H1 (cell line): ENCODE results near the gene OR10J5. TPM values are rescaled to one million over a fixed set of nuclear protein-coding genes. Genes with fewer than 3 reads are reported as not detected.

ENCODE experiments used
- CTCF ChIA-PET: fragments of 300-600 bp; sonication (Branson Sonifier 250); formaldehyde crosslinking; loops from one replicate; lab custom pipeline; 2021; ENCODE audit not compliant: partially characterized antibody; lab: Charles Lee
- POLR2A ChIA-PET: fragments of 300-600 bp; sonication (Branson Sonifier 250); formaldehyde crosslinking; loops from one replicate; lab custom pipeline; 2021; ENCODE audit warnings: inconsistent platforms; ENCODE audit not compliant: partially characterized antibody; lab: Charles Lee
- DNase-seq, 2 experiments: peaks; one replicate each; pipeline versions ENCODE4 v3.0.0 to v3.0.0-alpha.2; 2010 to 2022; ENCODE audit warnings: low spot score in 2 of 2, low read depth in 1 of 2, mixed read lengths in 1 of 2
- FAIRE-seq: peaks from 2 replicates; lab custom pipeline; 2011; peaks lifted over from hg19 to GRCh38; lab: Jason Lieb, UNC
- H2AFZ ChIP-seq: 2 replicates; pipeline ENCODE4 v1.8.1; 2012; ENCODE audit warnings: low read length, inconsistent platforms
- H2AK5ac ChIP-seq: 2 replicates; pipeline ENCODE4 v1.6.1; 2013; ENCODE audit warnings: low read depth, low read length
- H2BK120ac ChIP-seq: replicated peaks from 2 replicates; pipeline ENCODE3; 2013; ENCODE audit warnings: low read depth, low read length, inconsistent platforms
- H2BK12ac ChIP-seq: 2 replicates; pipeline ENCODE4 v1.6.1; 2013; ENCODE audit warnings: low read depth, low read length
- H2BK15ac ChIP-seq: 2 replicates; pipeline ENCODE4 v1.6.1; 2013; ENCODE audit warnings: low read length
- H2BK20ac ChIP-seq: 2 replicates; pipeline ENCODE4 v1.6.1; 2013; ENCODE audit warnings: low read length
- H2BK5ac ChIP-seq: 2 replicates; pipeline ENCODE4 v1.6.1; 2013; ENCODE audit warnings: low read depth, low read length
- H3K14ac ChIP-seq: 2 replicates; pipeline ENCODE4 v1.6.1; 2013; ENCODE audit warnings: inconsistent platforms; ENCODE audit not compliant: insufficient read length
- H3K18ac ChIP-seq: 2 replicates; pipeline ENCODE4 v1.6.1; 2013; ENCODE audit warnings: low read length; ENCODE audit errors: extremely low read depth
- H3K23ac ChIP-seq: 2 replicates; pipeline ENCODE4 v1.6.1; 2013; ENCODE audit warnings: inconsistent platforms; ENCODE audit not compliant: insufficient read length
- H3K23me2 ChIP-seq: 2 replicates; pipeline ENCODE4 v1.6.1; 2013; ENCODE audit warnings: low read depth, low read length
- H3K27ac ChIP-seq: 2 replicates; pipeline ENCODE4 v1.6.1; 2011; ENCODE audit warnings: low read depth, low read length, inconsistent platforms
- H3K27me3 ChIP-seq, 4 experiments: replicated peaks in 1 of 4; 1 replicate in 1 of 4; 2 replicates in 3 of 4; pipeline versions ENCODE4 v1.6.1 to v1.8.1; 2011 to 2013; ENCODE audit warnings: low read length in 3 of 4, mild to moderate bottlenecking in 3 of 4, inconsistent platforms in 2 of 4, mixed read lengths in 2 of 4, moderate library complexity in 1 of 4; ENCODE audit not compliant: control insufficient read depth in 3 of 4, insufficient read depth in 3 of 4; ENCODE audit errors: extremely low read depth in 1 of 4
- H3K36me3 ChIP-seq, 4 experiments: 2 replicates each; pipeline versions ENCODE4 v1.6.1 to v1.8.1; 2011 to 2013; ENCODE audit warnings: mild to moderate bottlenecking in 4 of 4, low read length in 3 of 4, moderate library complexity in 2 of 4, control low read depth in 1 of 4, inconsistent platforms in 1 of 4; ENCODE audit not compliant: insufficient read depth in 4 of 4, control insufficient read depth in 2 of 4
- H3K4ac ChIP-seq: replicated peaks from 2 replicates; pipeline ENCODE3; 2013; ENCODE audit warnings: low read length, low read depth, mixed read lengths, inconsistent platforms; ENCODE audit not compliant: insufficient read length
- H3K4me1 ChIP-seq, 4 experiments: replicated peaks in 1 of 4; 1 replicate in 1 of 4; 2 replicates in 3 of 4; pipeline versions ENCODE4 v1.6.1 to v1.8.1; 2011 to 2013; ENCODE audit warnings: low read length in 3 of 4, inconsistent platforms in 2 of 4, mixed read lengths in 1 of 4; ENCODE audit not compliant: insufficient read depth in 4 of 4, control insufficient read depth in 3 of 4
- H3K4me2 ChIP-seq, 2 experiments: 2 replicates each; pipeline versions ENCODE4 v1.6.1 to v1.8.1; 2011 to 2013; ENCODE audit warnings: low read depth in 2 of 2, low read length in 2 of 2, control low read depth in 1 of 2, inconsistent platforms in 1 of 2, mild to moderate bottlenecking in 1 of 2; ENCODE audit not compliant: insufficient read depth in 1 of 2
- H3K4me3 ChIP-seq, 4 experiments: fragments of 200-600, 300-600 bp in 1 of 4; sonication (generic), shearing (Covaris generic), sonication (Bioruptor Twin) in 1 of 4; 2 replicates each; pipeline versions ENCODE4 v1.5.1 to v1.8.1; 2011 to 2016; ENCODE audit warnings: low read length in 4 of 4, low read depth in 3 of 4, control low read depth in 2 of 4, inconsistent platforms in 2 of 4, mild to moderate bottlenecking in 2 of 4, mixed read lengths in 1 of 4, moderate library complexity in 1 of 4; ENCODE audit not compliant: insufficient read depth in 2 of 4; ENCODE audit errors: extremely low read depth in 1 of 4
- H3K56ac ChIP-seq: replicated peaks from 2 replicates; pipeline ENCODE3; 2013; ENCODE audit warnings: low read depth, mild to moderate bottlenecking, mixed read lengths, low read length, inconsistent platforms; ENCODE audit not compliant: insufficient read length
- H3K79me1 ChIP-seq: 2 replicates; pipeline ENCODE4 v1.6.1; 2013; ENCODE audit warnings: low read depth, low read length, control low read depth
- H3K79me2 ChIP-seq, 2 experiments: 2 replicates each; pipeline versions ENCODE4 v1.6.1 to v1.8.1; 2012 to 2013; ENCODE audit warnings: low read length in 2 of 2, mild to moderate bottlenecking in 2 of 2, inconsistent platforms in 1 of 2; ENCODE audit not compliant: insufficient read depth in 2 of 2, control insufficient read depth in 1 of 2
- H3K9ac ChIP-seq, 4 experiments: replicated peaks in 1 of 4; 1 replicate in 1 of 4; 2 replicates in 3 of 4; pipeline versions ENCODE4 v1.6.1 to v1.8.1; 2011 to 2013; ENCODE audit warnings: low read depth in 3 of 4, low read length in 3 of 4, control low read depth in 2 of 4, mild to moderate bottlenecking in 2 of 4, moderate library complexity in 2 of 4, inconsistent platforms in 1 of 4; ENCODE audit errors: extremely low read depth in 1 of 4
- H3K9me3 ChIP-seq, 2 experiments: 2 replicates each; pipeline versions ENCODE4 v1.6.1 to v1.8.1; 2012 to 2013; ENCODE audit warnings: mild to moderate bottlenecking in 2 of 2, moderate library complexity in 2 of 2, control low read depth in 1 of 2, inconsistent platforms in 1 of 2, low read depth in 1 of 2, low read length in 1 of 2, mixed read lengths in 1 of 2; ENCODE audit not compliant: insufficient read depth in 2 of 2
- H4K20me1 ChIP-seq, 2 experiments: replicated peaks in 1 of 2; 2 replicates each; pipeline versions ENCODE3 to v1.8.1; 2011 to 2013; ENCODE audit warnings: inconsistent platforms in 2 of 2, low read length in 2 of 2, mild to moderate bottlenecking in 1 of 2; ENCODE audit not compliant: insufficient read depth in 2 of 2, control insufficient read depth in 1 of 2
- H4K5ac ChIP-seq: 2 replicates; pipeline ENCODE4 v1.6.1; 2013; ENCODE audit warnings: low read length, low read depth, mixed read lengths, inconsistent platforms; ENCODE audit not compliant: insufficient read length
- H4K8ac ChIP-seq: 2 replicates; pipeline ENCODE4 v1.8.0; 2013; ENCODE audit warnings: mild to moderate bottlenecking, moderate library complexity, low read length, inconsistent platforms; ENCODE audit not compliant: insufficient read depth; ENCODE audit errors: extremely low read depth
- H4K91ac ChIP-seq: replicated peaks from 2 replicates; pipeline ENCODE3; 2013; ENCODE audit warnings: low read length, mixed read lengths, inconsistent platforms; ENCODE audit not compliant: insufficient read length
- CBX8 ChIP-seq: fragments of 300-800, 300-1000 bp; sonication (generic); IDR thresholded peaks from 2 replicates; pipeline ENCODE4 v1.7.1; 2016; ENCODE audit warnings: low read depth, low read length, borderline replicate concordance
- CTBP2 ChIP-seq: IDR thresholded peaks from 2 replicates; pipeline ENCODE4 v1.7.0; 2011; ENCODE audit warnings: borderline replicate concordance, mild to moderate bottlenecking, moderate library complexity, mixed read lengths, low read length; ENCODE audit not compliant: insufficient read depth, insufficient read length
- EP300 ChIP-seq, 2 experiments: IDR thresholded peaks; 1 replicate in 1 of 2; 2 replicates in 1 of 2; pipeline ENCODE4 v1.6.1; 2011 to 2012; ENCODE audit warnings: low read depth in 2 of 2, low read length in 2 of 2, mild to moderate bottlenecking in 2 of 2, borderline replicate concordance in 1 of 2, inconsistent platforms in 1 of 2, moderate library complexity in 1 of 2
- GTF2F1 ChIP-seq: IDR thresholded peaks from 2 replicates; pipeline ENCODE4 v1.6.1; 2012; ENCODE audit warnings: low read depth, low read length, improper control_type of control experiment, borderline replicate concordance
- MAFK ChIP-seq: IDR thresholded peaks from 2 replicates; pipeline ENCODE4 v1.6.1; 2012; ENCODE audit warnings: low read depth, mild to moderate bottlenecking, improper control_type of control experiment, low read length
- NRF1 ChIP-seq: IDR thresholded peaks from 2 replicates; pipeline ENCODE4 v1.6.1; 2011; ENCODE audit warnings: mild to moderate bottlenecking, low read depth, low read length, improper control_type of control experiment
- PHF8 ChIP-seq: fragments of 200-600 bp; sonication (generic); conservative IDR thresholded peaks from 2 replicates; pipeline ENCODE4 v1.7.1; 2012; ENCODE audit warnings: low read depth, mild to moderate bottlenecking, inconsistent platforms, low read length, moderate library complexity
- RAD21 ChIP-seq, 2 experiments: IDR thresholded peaks in 1 of 2; conservative IDR thresholded peaks in 1 of 2; 2 replicates each; pipeline ENCODE4 v1.6.1; 2011; ENCODE audit warnings: low read depth in 2 of 2, low read length in 2 of 2, improper control_type of control experiment in 1 of 2, inconsistent platforms in 1 of 2, mild to moderate bottlenecking in 1 of 2, moderate library complexity in 1 of 2
- RXRA ChIP-seq: IDR thresholded peaks from 2 replicates; pipeline ENCODE4 v1.6.1; 2011; ENCODE audit warnings: low read depth, mild to moderate bottlenecking, low read length, moderate library complexity; ENCODE audit not compliant: insufficient read depth
- SP2 ChIP-seq: IDR thresholded peaks from 2 replicates; pipeline ENCODE4 v1.6.1; 2012; ENCODE audit warnings: mild to moderate bottlenecking, low read length, inconsistent platforms
- TAF7 ChIP-seq: optimal IDR thresholded peaks from 2 replicates; pipeline ENCODE3; 2011; ENCODE audit warnings: low read depth, mild to moderate bottlenecking, inconsistent platforms, low read length, moderate library complexity, borderline replicate concordance
- polyA plus RNA-seq, 7 experiments: library from polyadenylated mRNA; depleted of rRNA in 3 of 7; stranded (reverse) in 5 of 7; unstranded in 2 of 7; fragments of >200 nt in 5 of 7; fragments of 200-250 nt in 2 of 7; gene quantifications; 1 replicate in 5 of 7; 2 replicates in 1 of 7; 4 replicates in 1 of 7; pipeline versions ENCODE4 v1.2.1 to v1.2.3, GENCODE V29; 2011 to 2013; ENCODE audit warnings: missing spikeins in 2 of 7, mixed read lengths in 2 of 7
- total RNA-seq: library from RNA; stranded (reverse); fragmentation: NEBNext Ultra II Directional; extraction: Animal tissue kit (Norgen Biotek cat#: 25700); gene quantifications from 2 replicates; pipeline ENCODE4 v1.2.1, GENCODE V29; 2021
- TF ChIP-seq, protein P1 (sequence below): IDR thresholded peaks from 2 replicates; pipeline ENCODE4 v1.6.1; 2012; ENCODE audit warnings: inconsistent platforms

OR10J5 gene
- total and polyA plus RNA-seq, 2 of the 8 experiments (the other 6 are each of a cell fraction or from before 2014, with no cell fraction given): not detected

- H3K4me3 ChIP-seq: no peak overlapping the region
- H3K9ac ChIP-seq: no peak overlapping the region
- H2BK12ac ChIP-seq: no peak overlapping the region
- no peak overlapping the region for H3K4ac ChIP-seq
- H3K27ac ChIP-seq: no peak overlapping the region
- H3K27me3 ChIP-seq: no peaks in the 10 kb centered on the region
- no peak overlapping the region for H2BK20ac ChIP-seq
- DNase-seq (no peak), FAIRE-seq (no peak)
- peaks cover 37 to 45% of the 10 kb centered on the region in 2 experiments for H3K9me3 ChIP-seq
- CTCF ChIA-PET: no interaction called here
- no peak overlapping the region for H3K23ac ChIP-seq
- no peak overlapping the region for H2AFZ ChIP-seq
- no peak overlapping the region for H4K91ac ChIP-seq
- no peak overlapping the region for H2BK15ac ChIP-seq
- H4K20me1 ChIP-seq: no peaks in the 10 kb centered on the region
- no peak overlapping the region for H2AK5ac ChIP-seq
- POLR2A ChIA-PET: no interaction called here
- H3K4me2 ChIP-seq: no peak overlapping the region
- no peaks in the 10 kb centered on the region for H3K79me1 ChIP-seq
- no peaks in the 10 kb centered on the region for H3K79me2 ChIP-seq
- H3K56ac ChIP-seq: no peak overlapping the region
- no peaks in the 10 kb centered on the region for H3K23me2 ChIP-seq
- H3K4me1 ChIP-seq: no peaks in the 10 kb centered on the region
- H3K14ac ChIP-seq: no peak overlapping the region
- no peak overlapping the region for H2BK120ac ChIP-seq
- H4K5ac ChIP-seq: no peak overlapping the region
- no peak overlapping the region for H4K8ac ChIP-seq
- no peaks in the 10 kb centered on the region for H3K36me3 ChIP-seq
- H3K18ac ChIP-seq: no peak overlapping the region
- no peak overlapping the region for H2BK5ac ChIP-seq
- no peak for TF ChIP-seq CTBP2
- no peak for TF ChIP-seq SP2
- TF ChIP-seq CBX8: no peak
- TF ChIP-seq TAF7: no peak
- no peak for TF ChIP-seq RXRA
- TF ChIP-seq GTF2F1: no peak
- TF ChIP-seq EP300 (IDR thresholded peaks at IDR 0.05; ENCODE audit: borderline replicate concordance in 1 of 2, low read depth in 2 of 2, low read length in 2 of 2): no peak
- no peak for TF ChIP-seq MAFK
- TF ChIP-seq PHF8: no peak
- TF ChIP-seq, protein P1, sequence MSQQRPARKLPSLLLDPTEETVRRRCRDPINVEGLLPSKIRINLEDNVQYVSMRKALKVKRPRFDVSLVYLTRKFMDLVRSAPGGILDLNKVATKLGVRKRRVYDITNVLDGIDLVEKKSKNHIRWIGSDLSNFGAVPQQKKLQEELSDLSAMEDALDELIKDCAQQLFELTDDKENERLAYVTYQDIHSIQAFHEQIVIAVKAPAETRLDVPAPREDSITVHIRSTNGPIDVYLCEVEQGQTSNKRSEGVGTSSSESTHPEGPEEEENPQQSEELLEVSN: no peak
- TF ChIP-seq RAD21 (IDR thresholded peaks at IDR 0.05 in 1 of 2, conservative IDR thresholded peaks at IDR 0.05 in 1 of 2; ENCODE audit: low read depth in 2 of 2, low read length in 2 of 2): no peak
- no peak for TF ChIP-seq NRF1
Measured at GRCh38 chr1:159509440-159510228, 26.2 kb downstream of the OR10J5 start.
